Keratinocyte (primary cell): ENCODE data around the gene AFDN. TPM values are rescaled to one million over a fixed set of nuclear protein-coding genes. Genes with fewer than 3 reads are reported as not detected.

ENCODE experiments used
- DNase-seq: peaks from one replicate; pipeline ENCODE4 v3.0.0-alpha.2; 2011; ENCODE audit warnings: low read depth, missing footprints, low spot score
- FAIRE-seq: peaks from 2 replicates; lab custom pipeline; 2011; peaks lifted over from hg19 to GRCh38; lab: Jason Lieb, UNC
- H2AFZ ChIP-seq: 2 replicates; pipeline ENCODE4 v1.6.0; 2012; ENCODE audit warnings: low read length, control low read depth, inconsistent platforms; ENCODE audit not compliant: control insufficient read depth
- H3K27ac ChIP-seq: 2 replicates; pipeline ENCODE4 v1.5.1; 2011; ENCODE audit warnings: low read length; ENCODE audit not compliant: control insufficient read depth, insufficient read depth
- H3K27me3 ChIP-seq: 3 replicates; pipeline ENCODE4 v1.6.0; 2011; ENCODE audit warnings: low read length; ENCODE audit not compliant: control insufficient read depth, insufficient read depth; ENCODE audit errors: extremely low read depth
- H3K36me3 ChIP-seq, 2 experiments: 2 replicates in 1 of 2; 3 replicates in 1 of 2; pipeline ENCODE4 v1.5.1; 2011; ENCODE audit warnings: low read length in 2 of 2, mild to moderate bottlenecking in 1 of 2; ENCODE audit not compliant: control insufficient read depth in 2 of 2, insufficient read depth in 2 of 2; ENCODE audit errors: extremely low read depth in 1 of 2
- H3K4me1 ChIP-seq: 3 replicates; pipeline ENCODE4 v1.5.1; 2011; ENCODE audit warnings: low read length; ENCODE audit not compliant: control insufficient read depth, insufficient read depth; ENCODE audit errors: extremely low read depth
- H3K4me2 ChIP-seq: 3 replicates; pipeline ENCODE4 v1.6.0; 2011; ENCODE audit warnings: low read depth, low read length; ENCODE audit not compliant: control insufficient read depth, insufficient read depth; ENCODE audit errors: extremely low read depth
- H3K4me3 ChIP-seq, 3 experiments: fragments of 200-600 bp in 1 of 3; sonication (generic) in 1 of 3; 2 replicates in 2 of 3; 3 replicates in 1 of 3; pipeline ENCODE4 v1.5.1; 2011 to 2016; ENCODE audit warnings: low read length in 3 of 3, mild to moderate bottlenecking in 3 of 3, control low read depth in 2 of 3, inconsistent platforms in 1 of 3, low read depth in 1 of 3, mixed read lengths in 1 of 3, mixed run types in 1 of 3, moderate library complexity in 1 of 3; ENCODE audit not compliant: control insufficient read depth in 2 of 3, insufficient read depth in 2 of 3; ENCODE audit errors: extremely low read depth in 1 of 3
- H3K79me2 ChIP-seq: 2 replicates; pipeline ENCODE4 v1.6.0; 2012; ENCODE audit warnings: low read length; ENCODE audit not compliant: control insufficient read depth, insufficient read depth
- H3K9ac ChIP-seq: 3 replicates; pipeline ENCODE4 v1.6.0; 2011; ENCODE audit warnings: low read length; ENCODE audit not compliant: control insufficient read depth, insufficient read depth; ENCODE audit errors: extremely low read depth
- H3K9me1 ChIP-seq: 3 replicates; pipeline ENCODE4 v1.6.0; 2011; ENCODE audit warnings: low read length; ENCODE audit not compliant: control insufficient read depth, insufficient read depth; ENCODE audit errors: extremely low read depth
- H3K9me3 ChIP-seq: 2 replicates; pipeline ENCODE4 v1.5.1; 2012; ENCODE audit warnings: low read depth, low read length; ENCODE audit not compliant: control insufficient read depth
- H4K20me1 ChIP-seq: 3 replicates; pipeline ENCODE4 v1.6.0; 2011; ENCODE audit warnings: low read length; ENCODE audit not compliant: control insufficient read depth, insufficient read depth; ENCODE audit errors: extremely low read depth
- EZH2 ChIP-seq: IDR thresholded peaks from one replicate; pipeline ENCODE4 v1.6.1; 2012; ENCODE audit warnings: inconsistent platforms, mild to moderate bottlenecking, low read length, moderate library complexity
- dilution Hi-C: fragments of 300-500 bp; cut with MboI; formaldehyde crosslinking; loops from one replicate; pipeline ENCODE4 v1.7.0; 2020; ENCODE audit warnings: low sequenced_read_pairs; ENCODE audit not compliant: extremely low pct_ligation_motif_present
- polyA plus RNA-seq, 5 experiments: library from polyadenylated mRNA; depleted of rRNA in 3 of 5; stranded (reverse) in 3 of 5; stranded (forward) in 1 of 5; unstranded in 1 of 5; fragments of >200 nt; gene quantifications; 1 replicate in 1 of 5; 2 replicates in 3 of 5; 3 replicates in 1 of 5; pipeline versions ENCODE4 v1.2.1 to v1.2.3, GENCODE V29; 2011 to 2012; ENCODE audit warnings: missing spikeins in 2 of 5, low read depth in 1 of 5, low replicate concordance in 1 of 5
- TF ChIP-seq, protein P1 (sequence below), 3 experiments: IDR thresholded peaks in 1 of 3; conservative IDR thresholded peaks in 1 of 3; optimal IDR thresholded peaks in 1 of 3; 2 replicates in 2 of 3; 3 replicates in 1 of 3; pipeline versions ENCODE3 to v1.5.1; 2011; ENCODE audit warnings: low read length in 3 of 3, mild to moderate bottlenecking in 3 of 3, moderate library complexity in 2 of 3, control low read depth in 1 of 3, inconsistent platforms in 1 of 3; ENCODE audit not compliant: insufficient read depth in 2 of 3; ENCODE audit errors: extremely low read depth in 1 of 3

The AFDN gene
- polyA plus RNA-seq, 1 donor (not counting 4 experiments of a cell fraction or from before 2014, with no cell fraction given): 46.5 TPM

DNA sequence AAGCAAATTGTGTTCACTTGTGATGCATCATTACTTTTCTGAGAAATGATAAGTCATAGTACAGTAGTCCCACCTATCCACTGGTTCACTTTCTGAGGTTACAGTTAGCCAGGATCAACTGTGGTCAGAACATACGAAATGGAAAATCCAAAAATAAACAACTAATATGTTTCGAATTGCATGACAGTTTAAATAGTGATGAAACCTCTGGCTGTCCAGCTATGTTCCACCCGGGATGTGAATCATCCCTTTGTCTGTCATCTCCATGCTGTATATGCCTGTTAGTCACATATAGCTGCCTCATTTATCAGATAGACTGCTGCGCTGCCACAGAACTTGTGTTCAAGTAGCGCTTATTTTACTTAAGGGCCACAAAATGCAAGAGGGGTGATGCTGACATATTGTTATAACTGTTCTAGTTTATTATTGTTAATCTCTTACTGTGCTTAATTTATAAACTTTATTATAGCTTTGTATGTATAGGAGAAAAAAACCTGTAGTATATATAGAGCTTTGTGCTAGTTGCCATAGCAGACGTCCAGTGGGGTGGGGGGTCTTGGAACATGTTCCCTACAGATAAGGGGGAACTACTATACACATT lies 29.2 kb downstream of the AFDN start:
- Histone ChIP-seq H3K4me2 (peak overlapping the region; percentile 74), H3K27ac (peak overlapping the region; percentile 90), H4K20me1 (peaks cover 2% of the 10 kb centered on the region), H3K9me3 (no peaks in the 10 kb centered on the region), H3K9ac (peak overlapping the region; percentile 58), H3K27me3 (no peaks in the 10 kb centered on the region), H3K4me3 (peak overlapping the region in 2 of 3 experiments; percentile 36 to 45), H3K9me1 (no peaks in the 10 kb centered on the region), H3K4me1 (peaks cover 39% of the 10 kb centered on the region), H3K36me3 (no peaks in the 10 kb centered on the region), H2AFZ (no peak overlapping the region), H3K79me2 (peaks cover 96% of the 10 kb centered on the region)
- dilution Hi-C loops: no loop called here
- no peak for TF ChIP-seq EZH2
- TF ChIP-seq, protein P1, sequence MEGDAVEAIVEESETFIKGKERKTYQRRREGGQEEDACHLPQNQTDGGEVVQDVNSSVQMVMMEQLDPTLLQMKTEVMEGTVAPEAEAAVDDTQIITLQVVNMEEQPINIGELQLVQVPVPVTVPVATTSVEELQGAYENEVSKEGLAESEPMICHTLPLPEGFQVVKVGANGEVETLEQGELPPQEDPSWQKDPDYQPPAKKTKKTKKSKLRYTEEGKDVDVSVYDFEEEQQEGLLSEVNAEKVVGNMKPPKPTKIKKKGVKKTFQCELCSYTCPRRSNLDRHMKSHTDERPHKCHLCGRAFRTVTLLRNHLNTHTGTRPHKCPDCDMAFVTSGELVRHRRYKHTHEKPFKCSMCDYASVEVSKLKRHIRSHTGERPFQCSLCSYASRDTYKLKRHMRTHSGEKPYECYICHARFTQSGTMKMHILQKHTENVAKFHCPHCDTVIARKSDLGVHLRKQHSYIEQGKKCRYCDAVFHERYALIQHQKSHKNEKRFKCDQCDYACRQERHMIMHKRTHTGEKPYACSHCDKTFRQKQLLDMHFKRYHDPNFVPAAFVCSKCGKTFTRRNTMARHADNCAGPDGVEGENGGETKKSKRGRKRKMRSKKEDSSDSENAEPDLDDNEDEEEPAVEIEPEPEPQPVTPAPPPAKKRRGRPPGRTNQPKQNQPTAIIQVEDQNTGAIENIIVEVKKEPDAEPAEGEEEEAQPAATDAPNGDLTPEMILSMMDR (optimal IDR thresholded peaks at IDR 0.05 in 1 of 3, IDR thresholded peaks at IDR 0.05 in 1 of 3, conservative IDR thresholded peaks at IDR 0.05 in 1 of 3; ENCODE audit: extremely low read depth in 1 of 3, insufficient read depth in 2 of 3, low read length in 3 of 3): no peak
- DNase-seq (peak; percentile 59), FAIRE-seq (peak; percentile 91)

DNA sequence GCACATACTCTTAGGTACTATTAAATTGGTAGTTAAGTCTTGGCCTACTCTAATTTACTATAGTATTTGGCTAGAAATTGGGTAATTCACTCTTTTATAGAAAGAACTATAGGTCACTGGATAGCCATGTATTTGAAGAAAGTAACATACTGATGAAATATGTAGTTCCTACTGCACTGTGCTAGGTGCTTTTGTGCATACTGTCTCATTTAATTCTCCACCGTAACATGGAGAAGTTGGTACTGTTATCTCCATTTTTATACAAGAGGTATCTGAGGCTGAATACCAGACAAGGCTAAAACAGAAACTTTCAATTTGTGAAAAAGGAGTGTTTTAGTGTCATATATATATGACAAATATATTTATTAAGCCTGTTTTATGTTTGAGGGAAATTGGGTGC lies 29.8 kb downstream of the AFDN start:
- no peak for TF ChIP-seq EZH2
- TF ChIP-seq, protein P1 (optimal IDR thresholded peaks at IDR 0.05 in 1 of 3, IDR thresholded peaks at IDR 0.05 in 1 of 3, conservative IDR thresholded peaks at IDR 0.05 in 1 of 3; ENCODE audit: extremely low read depth in 1 of 3, insufficient read depth in 2 of 3, low read length in 3 of 3): no peak
- no peaks in the 10 kb centered on the region for H3K9me1 ChIP-seq
- H3K9ac ChIP-seq: no peak overlapping the region
- no peaks in the 10 kb centered on the region for H3K9me3 ChIP-seq
- H3K4me2 ChIP-seq: peak overlapping the region; percentile 74
- H3K4me1 ChIP-seq: peaks cover 34% of the 10 kb centered on the region
- DNase-seq: no peak
- H3K27me3 ChIP-seq: no peaks in the 10 kb centered on the region
- no peaks in the 10 kb centered on the region for H3K36me3 ChIP-seq
- peaks cover 96% of the 10 kb centered on the region for H3K79me2 ChIP-seq
- no peak for FAIRE-seq
- no peak overlapping the region for H2AFZ ChIP-seq
- H4K20me1 ChIP-seq: peaks cover 3% of the 10 kb centered on the region
- no peak overlapping the region for H3K4me3 ChIP-seq
- H3K27ac ChIP-seq: peak overlapping the region; percentile 66
- dilution Hi-C loops: no loop called here
